Muscle of arm (tissue), 14 donors: ENCODE measurements around the gene SFPQ. TPM values are rescaled to one million over a fixed set of nuclear protein-coding genes. Genes with fewer than 3 reads are reported as not detected.
"Not testable (repeated sequence)": the region's sequence is repeated elsewhere in the genome, so short reads cannot be mapped to it uniquely, and the experiment has no call there.

Experiments used
- DNase-seq: peaks from one replicate; pipeline ENCODE4 v3.0.0-alpha.2; 2013
- long read RNA-seq, 11 donors: transcript quantifications; one replicate each; lab custom pipeline, GENCODE V29; 2026
- polyA plus RNA-seq, 12 donors: library from polyadenylated mRNA; unstranded; fragments of 120-200 nt; gene quantifications; one replicate each; pipeline ENCODE4 v1.2.1, GENCODE V29; 2013; ENCODE audit not compliant: insufficient read length in 12 of 12

Gene SFPQ
- 100 to 1,000 TPM; 219 to 843 (median 366) TPM for polyA plus RNA-seq
- long read RNA-seq, donor 1, transcript SFPQ-201 (10 exons, 3,747 nt): minor isoform, 12 of 371 reads
- long read RNA-seq, donor 1, transcript SFPQ-207 (2 exons, 440 nt): minor isoform, 19 of 371 reads
- long read RNA-seq, donor 1, transcript SFPQ-203 (3 exons, 1,431 nt): minor isoform, 41 of 371 reads
- long read RNA-seq, donor 1, transcript SFPQ-205 (3 exons, 2,835 nt): major isoform, 94 of 371 reads
- long read RNA-seq, donor 1, partial matches to known transcripts: 189 of 371 reads
- long read RNA-seq, donor 1, other reads (novel, unspliced or antisense): 10 of 371 reads
- long read RNA-seq, donor 2, transcript SFPQ-205 (3 exons, 2,835 nt): major isoform, 24 of 182 reads
- long read RNA-seq, donor 2, transcript SFPQ-201 (10 exons, 3,747 nt): minor isoform, 18 of 182 reads
- long read RNA-seq, donor 2, transcript SFPQ-203 (3 exons, 1,431 nt): minor isoform, 8 of 182 reads
- long read RNA-seq, donor 2, partial matches to known transcripts: 122 of 182 reads
- long read RNA-seq, donor 2, other reads (novel, unspliced or antisense): 6 of 182 reads
- long read RNA-seq, donor 3, transcript SFPQ-209 (2 exons, 339 nt): minor isoform, 6 of 108 reads
- long read RNA-seq, donor 3, transcript SFPQ-203 (3 exons, 1,431 nt): minor isoform, 13 of 108 reads
- long read RNA-seq, donor 3, transcript SFPQ-207 (2 exons, 440 nt): minor isoform, 6 of 108 reads
- long read RNA-seq, donor 3, transcript SFPQ-205 (3 exons, 2,835 nt): major isoform, 27 of 108 reads
- long read RNA-seq, donor 3, partial matches to known transcripts: 49 of 108 reads
- long read RNA-seq, donor 3, other reads (novel, unspliced or antisense): 0 of 108 reads
- long read RNA-seq, donor 4, transcript SFPQ-201 (10 exons, 3,747 nt): minor isoform, 7 of 78 reads
- long read RNA-seq, donor 4, transcript SFPQ-205 (3 exons, 2,835 nt): major isoform, 17 of 78 reads
- long read RNA-seq, donor 4, transcript SFPQ-203 (3 exons, 1,431 nt): minor isoform, 11 of 78 reads
- long read RNA-seq, donor 4, partial matches to known transcripts: 42 of 78 reads
- long read RNA-seq, donor 4, other reads (novel, unspliced or antisense): 0 of 78 reads
- long read RNA-seq, donor 5, transcript SFPQ-203 (3 exons, 1,431 nt): minor isoform, 41 of 306 reads
- long read RNA-seq, donor 5, transcript SFPQ-205 (3 exons, 2,835 nt): major isoform, 74 of 306 reads
- long read RNA-seq, donor 5, transcript SFPQ-209 (2 exons, 339 nt): minor isoform, 14 of 306 reads
- long read RNA-seq, donor 5, transcript SFPQ-201 (10 exons, 3,747 nt): minor isoform, 12 of 306 reads
- long read RNA-seq, donor 5, partial matches to known transcripts: 148 of 306 reads
- long read RNA-seq, donor 5, other reads (novel, unspliced or antisense): 9 of 306 reads
- long read RNA-seq, donor 6, transcript SFPQ-207 (2 exons, 440 nt): minor isoform, 7 of 131 reads
- long read RNA-seq, donor 6, transcript SFPQ-203 (3 exons, 1,431 nt): minor isoform, 14 of 131 reads
- long read RNA-seq, donor 6, transcript SFPQ-205 (3 exons, 2,835 nt): major isoform, 39 of 131 reads
- long read RNA-seq, donor 6, transcript SFPQ-201 (10 exons, 3,747 nt): minor isoform, 13 of 131 reads
- long read RNA-seq, donor 6, partial matches to known transcripts: 52 of 131 reads
- long read RNA-seq, donor 6, other reads (novel, unspliced or antisense): 0 of 131 reads
- long read RNA-seq, donor 7, transcript SFPQ-203 (3 exons, 1,431 nt): minor isoform, 24 of 196 reads
- long read RNA-seq, donor 7, transcript SFPQ-209 (2 exons, 339 nt): minor isoform, 5 of 196 reads
- long read RNA-seq, donor 7, transcript SFPQ-201 (10 exons, 3,747 nt): minor isoform, 8 of 196 reads
- long read RNA-seq, donor 7, transcript SFPQ-205 (3 exons, 2,835 nt): major isoform, 33 of 196 reads
- long read RNA-seq, donor 7, partial matches to known transcripts: 121 of 196 reads
- long read RNA-seq, donor 7, other reads (novel, unspliced or antisense): 0 of 196 reads
- long read RNA-seq, donor 8, transcript SFPQ-203 (3 exons, 1,431 nt): minor isoform, 39 of 253 reads
- long read RNA-seq, donor 8, transcript SFPQ-201 (10 exons, 3,747 nt): minor isoform, 18 of 253 reads
- long read RNA-seq, donor 8, transcript SFPQ-205 (3 exons, 2,835 nt): major isoform, 55 of 253 reads
- long read RNA-seq, donor 8, transcript SFPQ-209 (2 exons, 339 nt): minor isoform, 11 of 253 reads
- long read RNA-seq, donor 8, partial matches to known transcripts: 114 of 253 reads
- long read RNA-seq, donor 8, other reads (novel, unspliced or antisense): 8 of 253 reads
- long read RNA-seq, donor 9, transcript SFPQ-201 (10 exons, 3,747 nt): minor isoform, 5 of 109 reads
- long read RNA-seq, donor 9, transcript SFPQ-203 (3 exons, 1,431 nt): minor isoform, 9 of 109 reads
- long read RNA-seq, donor 9, transcript SFPQ-205 (3 exons, 2,835 nt): major isoform, 10 of 109 reads
- long read RNA-seq, donor 9, partial matches to known transcripts: 83 of 109 reads
- long read RNA-seq, donor 9, other reads (novel, unspliced or antisense): 0 of 109 reads
- long read RNA-seq, donor 10, transcript SFPQ-201 (10 exons, 3,747 nt): minor isoform, 9 of 114 reads
- long read RNA-seq, donor 10, transcript SFPQ-203 (3 exons, 1,431 nt): minor isoform, 18 of 114 reads
- long read RNA-seq, donor 10, transcript SFPQ-205 (3 exons, 2,835 nt): major isoform, 23 of 114 reads
- long read RNA-seq, donor 10, partial matches to known transcripts: 43 of 114 reads
- long read RNA-seq, donor 10, other reads (novel, unspliced or antisense): 15 of 114 reads
- long read RNA-seq, donor 11, transcript SFPQ-201 (10 exons, 3,747 nt): minor isoform, 15 of 236 reads
- long read RNA-seq, donor 11, transcript SFPQ-203 (3 exons, 1,431 nt): minor isoform, 14 of 236 reads
- long read RNA-seq, donor 11, transcript SFPQ-205 (3 exons, 2,835 nt): major isoform, 27 of 236 reads
- long read RNA-seq, donor 11, transcript SFPQ-207 (2 exons, 440 nt): minor isoform, 7 of 236 reads
- long read RNA-seq, donor 11, partial matches to known transcripts: 153 of 236 reads
- long read RNA-seq, donor 11, other reads (novel, unspliced or antisense): 17 of 236 reads

- peak; percentile 99 for DNase-seq
Measured at GRCh38 chr1:35192853-35193664, at the start of gene SFPQ. Gene SFPQ, minus strand, starts transcription at chr1:35193145. Its CDS starts 96 bp downstream, at chr1:35193049.

GRCh38 chr1:35236772-35237171 lies 43.8 kb upstream of the SFPQ start:
- DNase-seq: not testable (repeated sequence)

GRCh38 chr1:35231287-35231686 lies 38.3 kb upstream of the SFPQ start:
- no peak for DNase-seq

GRCh38 chr1:35229587-35230360 lies 36.8 kb upstream of the SFPQ start:
- DNase-seq: no peak

GRCh38 chr1:35226546-35226945 lies 33.6 kb upstream of the SFPQ start:
- no peak for DNase-seq

GRCh38 chr1:35223084-35223630 lies 30.2 kb upstream of the SFPQ start:
- DNase-seq: no peak

GRCh38 chr1:35222322-35223083 lies 29.6 kb upstream of the SFPQ start:
- DNase-seq: peak; percentile 42

- no peak for DNase-seq
Measured at GRCh38 chr1:35220976-35221375, 28.0 kb upstream of the SFPQ start.

GRCh38 chr1:35215346-35215745 lies 22.4 kb upstream of the SFPQ start:
- DNase-seq: peak; percentile 33

- no peak for DNase-seq
Measured at GRCh38 chr1:35211120-35211414, 18.1 kb upstream of the SFPQ start.

GRCh38 chr1:35210321-35211119 lies 17.6 kb upstream of the SFPQ start:
- peak; percentile 25 for DNase-seq

GRCh38 chr1:35203295-35203694 lies 10.3 kb upstream of the SFPQ start:
- no peak for DNase-seq

GRCh38 chr1:35202048-35202719 lies 9.2 kb upstream of the SFPQ start:
- DNase-seq: peak; percentile 80

- DNase-seq: no peak
Measured at GRCh38 chr1:35201631-35202030, 8.7 kb upstream of the SFPQ start.
